Upper lobe of left lung (tissue), 6 donors: ENCODE results near the gene ALDH1A1. TPM values are rescaled to one million over a fixed set of nuclear protein-coding genes. Genes with fewer than 3 reads are reported as not detected.

ENCODE experiments used
- ATAC-seq, 2 donors: fragments of 200-7000 bp; cut with Tn5 transposase; one replicate each; pipeline ENCODE4 v1.9.1; 2022; ENCODE audit warnings: mild to moderate bottlenecking in 2 of 2, moderate library complexity in 2 of 2; ENCODE audit not compliant: low FRiP score in 2 of 2
- DNase-seq, 2 donors: peaks; one replicate each; pipeline ENCODE4 v3.0.0-alpha.2; 2019 to 2020
- H3K27ac ChIP-seq, 4 donors: fragments of 200-600 bp; sonication (generic); one replicate each; pipeline ENCODE4 v1.5.1; 2016 to 2019
- H3K27me3 ChIP-seq, 4 donors: fragments of 200-600 bp; sonication (generic); one replicate each; pipeline ENCODE4 v1.5.1; 2017 to 2019
- H3K36me3 ChIP-seq, 4 donors: fragments of 200-600 bp; sonication (generic); one replicate each; pipeline ENCODE4 v1.5.1; 2016 to 2019
- H3K4me1 ChIP-seq, 4 donors: fragments of 200-600 bp; sonication (generic); one replicate each; pipeline ENCODE4 v1.5.1; 2018 to 2019
- H3K4me3 ChIP-seq, 4 donors: fragments of 200-600 bp; sonication (generic); one replicate each; pipeline ENCODE4 v1.5.1; 2017 to 2019; ENCODE audit warnings: mild to moderate bottlenecking in 2 of 4, moderate library complexity in 1 of 4
- H3K9me3 ChIP-seq, 4 donors: fragments of 200-600 bp; sonication (generic); one replicate each; pipeline ENCODE4 v1.5.1; 2018 to 2019
- EP300 ChIP-seq, 4 donors: sonication (generic); formaldehyde crosslinking; IDR thresholded peaks; one replicate each; pipeline ENCODE4 v1.5.1; 2017; ENCODE audit warnings: antibody characterized with exemption in 4 of 4, control low read depth in 2 of 4
- POLR2A ChIP-seq, 4 donors: fragments of 450-650 bp; IDR thresholded peaks; one replicate each; pipeline ENCODE4 v1.5.1; 2016 to 2017; ENCODE audit warnings: antibody characterized with exemption in 4 of 4, mild to moderate bottlenecking in 2 of 4
- POLR2AphosphoS5 ChIP-seq, 2 donors: sonication (generic); formaldehyde crosslinking; IDR thresholded peaks; one replicate each; pipeline ENCODE4 v1.5.1; 2017; ENCODE audit warnings: antibody characterized with exemption in 2 of 2
- WGBS, 2 donors: methylation state at CpG; one replicate each; pipeline ENCODE4 v1.1.5; 2017 to 2018; 5-methylcytosine and 5-hydroxymethylcytosine counted together
- total RNA-seq, 6 donors: library from RNA; depleted of rRNA in 4 of 6; stranded (reverse); fragments of >200 nt in 4 of 6; gene quantifications; one replicate each; pipeline versions ENCODE4 v1.1.0 to v1.2.1, GENCODE V29; 2016 to 2021
- TF ChIP-seq, protein P1 (sequence below), 6 experiments: fragments of 450-650 bp in 4 of 6; fragments of 200-600 bp in 2 of 6; sonication (generic) in 2 of 6; IDR thresholded peaks; one replicate each; pipeline ENCODE4 v1.5.1; 2016 to 2019; ENCODE audit warnings: antibody characterized with exemption in 6 of 6
- donor health status: DM: no; HTN: no; CAD: no; lungs with moderate emphysema.
- donor health status: DM: no; HTN: yes; CAD: no; lungs with severe emphysema.

ALDH1A1 gene
- total RNA-seq, 6 donors from 2014 or later, result 81.7 to 230 (median 137) TPM

DNA sequence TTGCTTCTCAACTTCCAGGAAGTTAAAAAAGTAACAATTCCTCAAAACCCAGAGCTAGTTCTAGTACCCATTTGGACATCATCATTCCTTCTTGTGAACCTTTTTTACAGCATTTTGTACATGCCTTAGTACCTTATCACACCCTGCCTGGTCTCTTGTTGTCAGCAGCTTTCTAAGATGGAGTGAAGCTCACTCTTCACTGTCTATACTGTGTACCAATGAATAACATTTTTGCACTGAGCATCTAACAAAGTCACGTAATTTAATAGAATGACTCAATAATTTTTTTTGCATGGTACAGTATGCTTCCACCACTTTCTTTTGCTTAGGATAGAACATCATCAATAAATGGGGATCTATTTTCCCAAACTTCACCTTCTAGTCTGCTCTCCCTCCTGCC, 29.8 kb downstream of the ALDH1A1 start:
- WGBS, 2 donors, result 89 to 90% methylated on average over 1 of the region's 1 CpG
- TF ChIP-seq, protein P1, sequence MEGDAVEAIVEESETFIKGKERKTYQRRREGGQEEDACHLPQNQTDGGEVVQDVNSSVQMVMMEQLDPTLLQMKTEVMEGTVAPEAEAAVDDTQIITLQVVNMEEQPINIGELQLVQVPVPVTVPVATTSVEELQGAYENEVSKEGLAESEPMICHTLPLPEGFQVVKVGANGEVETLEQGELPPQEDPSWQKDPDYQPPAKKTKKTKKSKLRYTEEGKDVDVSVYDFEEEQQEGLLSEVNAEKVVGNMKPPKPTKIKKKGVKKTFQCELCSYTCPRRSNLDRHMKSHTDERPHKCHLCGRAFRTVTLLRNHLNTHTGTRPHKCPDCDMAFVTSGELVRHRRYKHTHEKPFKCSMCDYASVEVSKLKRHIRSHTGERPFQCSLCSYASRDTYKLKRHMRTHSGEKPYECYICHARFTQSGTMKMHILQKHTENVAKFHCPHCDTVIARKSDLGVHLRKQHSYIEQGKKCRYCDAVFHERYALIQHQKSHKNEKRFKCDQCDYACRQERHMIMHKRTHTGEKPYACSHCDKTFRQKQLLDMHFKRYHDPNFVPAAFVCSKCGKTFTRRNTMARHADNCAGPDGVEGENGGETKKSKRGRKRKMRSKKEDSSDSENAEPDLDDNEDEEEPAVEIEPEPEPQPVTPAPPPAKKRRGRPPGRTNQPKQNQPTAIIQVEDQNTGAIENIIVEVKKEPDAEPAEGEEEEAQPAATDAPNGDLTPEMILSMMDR (IDR thresholded peaks at IDR 0.05), result no peak
- TF ChIP-seq POLR2AphosphoS5 (IDR thresholded peaks at IDR 0.05) (no peak), POLR2A (IDR thresholded peaks at IDR 0.05) (no peak), EP300 (IDR thresholded peaks at IDR 0.05) (no peak)
- H3K27me3 ChIP-seq, result no peaks in the 10 kb centered on the region
- H3K4me1 ChIP-seq, result peaks cover 0 to 13% (median 7%) of the 10 kb centered on the region in 4 donors
- H3K36me3 ChIP-seq, result peaks cover 0 to 8% (median 0%) of the 10 kb centered on the region in 4 donors
- no peak overlapping the region for H3K4me3 ChIP-seq
- ATAC-seq (no peak), DNase-seq (no peak)
- H3K27ac ChIP-seq, result no peak overlapping the region
- no peaks in the 10 kb centered on the region for H3K9me3 ChIP-seq

DNA sequence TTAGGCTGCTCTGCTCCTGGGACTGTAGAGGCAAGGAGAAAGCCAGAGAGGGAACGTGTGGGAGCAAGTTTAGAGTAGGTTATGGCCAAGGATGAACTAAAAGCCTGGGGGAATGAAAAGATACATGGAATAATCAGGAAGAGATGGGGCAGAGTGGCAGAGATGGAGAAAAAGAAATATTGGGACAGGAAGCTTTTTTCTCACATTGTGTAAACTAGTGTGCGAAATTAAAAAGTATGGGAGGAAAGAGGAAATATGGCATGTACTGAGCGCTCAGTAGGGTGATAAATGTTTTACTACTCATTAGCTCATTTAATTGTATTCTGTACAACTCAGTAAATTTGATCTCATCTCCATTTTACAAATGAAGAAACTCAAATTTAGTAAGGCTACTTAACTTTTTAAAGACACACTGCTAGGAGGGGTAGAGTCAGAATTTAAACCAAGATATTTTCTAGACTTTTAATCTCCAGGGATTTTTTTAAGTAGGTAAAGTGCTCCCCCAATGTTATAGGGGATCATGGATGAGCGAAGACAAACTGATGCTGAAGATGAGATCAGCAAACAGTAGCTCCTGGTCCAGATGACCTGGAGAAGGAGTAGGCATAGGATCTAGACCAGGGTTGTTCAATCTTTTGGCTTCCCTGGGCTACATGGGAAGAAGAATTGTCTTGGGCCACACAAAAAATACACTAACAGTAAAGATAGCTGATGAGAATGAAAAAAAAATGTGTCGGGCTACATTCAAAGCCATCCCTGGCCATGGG, 30.8 kb downstream of the ALDH1A1 start:
- Histone ChIP-seq H3K27ac (no peak overlapping the region), H3K36me3 (peaks cover 0 to 6% (median 0%) of the 10 kb centered on the region in 4 donors), H3K4me3 (no peak overlapping the region), H3K4me1 (peaks cover 0 to 13% (median 7%) of the 10 kb centered on the region in 4 donors), H3K27me3 (no peaks in the 10 kb centered on the region), H3K9me3 (no peaks in the 10 kb centered on the region)
- TF ChIP-seq EP300 (IDR thresholded peaks at IDR 0.05) (no peak), POLR2AphosphoS5 (IDR thresholded peaks at IDR 0.05) (no peak), POLR2A (IDR thresholded peaks at IDR 0.05) (no peak)
- TF ChIP-seq, protein P1 (IDR thresholded peaks at IDR 0.05), result no peak
- ATAC-seq (no peak), DNase-seq (no peak)
- WGBS, 2 donors, result 86 to 90% methylated on average over 5 of the region's 5 CpGs

DNA sequence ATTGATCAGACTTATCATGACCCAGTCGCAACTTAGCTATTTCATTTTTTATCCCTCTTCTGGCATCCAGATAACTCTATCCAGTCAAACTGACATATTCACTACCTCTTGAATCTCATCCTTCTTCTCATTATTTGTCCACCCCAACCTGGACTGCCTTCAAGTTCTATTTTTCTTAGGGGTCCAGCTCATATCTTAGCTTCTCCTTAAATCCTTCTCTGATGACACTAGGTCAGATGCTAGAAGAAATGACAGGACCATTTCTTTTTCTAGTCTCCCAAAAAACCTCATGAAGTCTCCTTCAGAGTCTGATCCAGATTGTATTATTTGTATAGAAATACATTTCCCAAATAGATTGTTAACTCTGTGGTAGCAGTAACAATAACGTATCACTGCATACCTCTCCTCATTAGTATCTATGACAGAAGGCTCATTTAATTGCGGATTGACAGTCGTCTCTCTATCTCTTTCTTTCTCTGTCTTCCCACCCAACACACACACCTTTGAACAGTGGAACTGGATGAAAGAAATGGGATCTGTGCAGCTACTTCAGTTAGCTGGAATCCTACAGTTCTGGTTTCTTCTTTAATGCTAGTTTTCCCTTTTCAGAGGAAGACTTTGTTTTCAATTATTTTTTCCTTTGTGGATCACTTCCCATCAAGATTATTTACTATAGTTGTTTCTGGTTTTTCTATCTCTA, 33.5 kb downstream of the ALDH1A1 start:
- Histone ChIP-seq H3K4me1 (peaks cover 0 to 10% (median 0%) of the 10 kb centered on the region in 4 donors), H3K9me3 (no peaks in the 10 kb centered on the region), H3K27ac (no peak overlapping the region), H3K27me3 (no peaks in the 10 kb centered on the region), H3K36me3 (peaks cover 0 to 17% (median 3%) of the 10 kb centered on the region in 4 donors), H3K4me3 (no peak overlapping the region)
- TF ChIP-seq POLR2A (IDR thresholded peaks at IDR 0.05) (no peak), EP300 (IDR thresholded peaks at IDR 0.05) (no peak), POLR2AphosphoS5 (IDR thresholded peaks at IDR 0.05) (no peak)
- TF ChIP-seq, protein P1 (IDR thresholded peaks at IDR 0.05), result no peak
- DNase-seq (no peak), ATAC-seq (no peak)
- 89 to 90% methylated on average over 4 of the region's 4 CpGs for WGBS, 2 donors

DNA sequence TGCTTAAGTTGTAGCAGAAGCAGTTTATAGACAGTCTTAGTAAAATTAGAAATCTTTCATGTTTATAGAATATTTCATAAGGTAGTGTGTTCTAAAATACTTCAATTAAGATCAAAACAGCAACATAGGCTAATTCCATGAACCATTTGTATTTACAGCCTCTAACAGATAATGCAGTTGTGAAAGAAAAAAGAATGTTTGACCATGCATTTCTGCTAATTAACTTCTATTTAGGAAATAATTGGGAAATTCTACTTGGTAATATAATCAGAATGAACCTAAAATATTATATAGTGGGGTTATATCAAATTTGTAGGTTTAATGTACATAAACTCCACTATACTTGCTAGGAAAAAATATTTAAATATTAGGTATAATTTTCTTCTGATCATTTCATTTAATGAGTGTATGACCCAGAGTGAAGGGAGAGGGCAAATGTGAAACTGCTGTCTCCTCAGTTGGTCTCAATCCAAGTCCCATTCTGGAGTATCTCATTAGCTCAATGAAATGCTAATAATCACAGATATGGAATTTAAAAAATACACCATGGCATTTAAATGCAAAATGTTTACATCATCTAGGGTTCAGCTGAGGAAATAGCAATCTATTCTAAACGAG, 34.9 kb downstream of the ALDH1A1 start:
- Histone ChIP-seq H3K36me3 (peaks cover 0 to 11% (median 3%) of the 10 kb centered on the region in 4 donors), H3K27ac (no peak overlapping the region), H3K4me1 (peaks cover 0 to 10% (median 0%) of the 10 kb centered on the region in 4 donors), H3K27me3 (no peaks in the 10 kb centered on the region), H3K4me3 (no peak overlapping the region), H3K9me3 (no peaks in the 10 kb centered on the region)
- no peak for ATAC-seq
- TF ChIP-seq POLR2AphosphoS5 (IDR thresholded peaks at IDR 0.05) (no peak), POLR2A (IDR thresholded peaks at IDR 0.05) (no peak), EP300 (IDR thresholded peaks at IDR 0.05) (no peak)
- TF ChIP-seq, protein P1 (IDR thresholded peaks at IDR 0.05), result no peak
- 30% methylated on average over 1 of the region's 1 CpG for WGBS, 2 donors
- DNase-seq, result no peak
